Measurements from ENCODE around the gene BTAF1.

BTAF1 gene

DNA sequence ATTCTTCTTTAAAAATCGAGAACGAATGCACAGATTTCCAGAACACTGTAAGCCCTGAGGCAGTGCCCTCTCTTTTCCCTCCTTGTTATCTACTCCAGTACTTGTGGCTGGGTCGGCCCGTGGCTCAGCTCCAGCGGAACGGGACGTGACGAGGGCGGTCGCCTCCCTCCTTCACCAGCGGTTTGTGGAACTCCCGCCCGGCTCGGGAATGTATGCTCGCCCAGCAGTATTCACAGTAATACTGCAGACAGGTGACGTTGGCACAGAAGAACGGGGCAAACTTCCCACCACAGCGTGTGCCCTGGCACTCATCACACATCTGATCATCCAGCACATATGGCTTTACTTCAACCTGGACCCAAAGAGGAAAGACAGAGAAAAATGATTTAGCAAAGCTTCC, 128.5 kb downstream of the BTAF1 start:
- DNase-seq (ENCODE audit: low read depth in 3 of 3), result no peak

DNA sequence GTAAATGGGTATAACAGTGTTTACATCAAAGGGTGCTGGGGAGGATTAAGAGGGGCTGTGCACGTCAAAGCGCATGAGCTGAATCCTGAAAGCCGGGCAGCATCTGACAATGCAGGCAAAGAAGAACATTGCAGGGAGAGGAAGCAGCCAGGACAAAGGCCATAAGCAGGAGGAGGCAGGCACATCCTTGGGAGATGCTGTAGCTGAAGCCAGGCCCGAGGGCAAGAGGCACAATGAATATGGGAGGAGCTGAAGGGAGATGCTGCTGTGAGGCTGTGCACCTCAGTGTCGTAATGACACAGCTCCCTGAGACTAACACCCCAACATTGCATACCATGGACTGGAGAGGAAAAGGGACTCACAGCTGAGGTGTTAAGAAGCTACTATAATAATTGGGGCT, 129.2 kb downstream of the BTAF1 start:
- DNase-seq (ENCODE audit: low read depth in 3 of 3), result no peak

DNA sequence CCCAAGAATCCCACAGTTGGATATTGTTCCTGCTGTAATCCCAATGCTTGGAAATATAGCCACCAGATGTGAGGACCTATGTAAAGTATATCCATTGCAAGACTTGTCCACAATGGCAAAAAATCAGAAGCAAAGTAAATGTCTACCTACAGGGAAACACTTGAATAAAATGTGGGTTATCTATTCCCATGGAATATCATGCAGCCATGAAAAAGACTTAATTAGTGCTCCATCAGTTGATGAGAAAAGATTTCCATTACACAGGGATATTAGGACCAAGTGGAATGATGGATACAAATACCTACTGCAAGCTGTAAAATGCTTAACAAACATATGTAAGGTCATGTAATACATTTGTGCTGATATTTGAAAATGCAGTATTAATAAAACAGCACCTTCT, 131.2 kb downstream of the BTAF1 start:
- DNase-seq (ENCODE audit: low read depth in 3 of 3), result no peak

DNA sequence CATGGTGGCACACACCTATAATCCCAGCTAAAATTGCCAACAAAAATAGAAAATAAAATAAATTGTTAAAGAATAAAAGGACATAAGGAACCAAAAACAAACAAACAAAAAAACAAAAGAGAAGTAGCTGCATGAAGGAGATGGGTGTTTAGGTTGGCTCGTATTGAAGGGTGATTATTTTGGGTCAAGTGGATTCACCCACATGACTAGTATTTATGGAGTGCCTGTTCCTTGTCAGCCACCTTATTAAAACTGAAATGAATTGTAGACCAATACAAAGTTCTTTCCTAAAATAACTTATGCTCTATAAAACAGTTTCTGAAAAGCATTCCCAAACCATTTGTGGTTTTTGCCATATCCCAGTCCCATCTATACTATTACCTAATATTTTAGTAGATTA, 138.7 kb downstream of the BTAF1 start:
- DNase-seq (ENCODE audit: low read depth in 3 of 3), result no peak

DNA sequence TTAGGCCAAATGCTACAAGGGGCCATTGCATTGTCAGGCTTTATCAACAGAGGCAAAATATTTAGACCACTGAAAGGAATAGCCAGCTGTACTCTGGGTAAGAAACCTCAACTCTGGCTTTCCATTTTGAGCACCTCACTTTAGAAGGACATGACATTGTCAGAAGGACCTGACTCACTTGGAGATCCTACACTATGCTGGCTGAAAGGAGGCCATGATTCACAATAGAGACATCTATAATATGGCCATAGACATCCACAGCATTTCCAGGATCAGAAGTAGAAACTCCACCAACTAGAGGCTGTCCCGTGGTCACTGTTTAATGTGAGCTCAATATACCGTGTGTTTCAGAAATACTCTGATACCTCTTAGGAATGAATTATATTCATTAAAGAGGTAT, 140.9 kb downstream of the BTAF1 start:
- DNase-seq (ENCODE audit: low read depth in 3 of 3), result no peak

DNA sequence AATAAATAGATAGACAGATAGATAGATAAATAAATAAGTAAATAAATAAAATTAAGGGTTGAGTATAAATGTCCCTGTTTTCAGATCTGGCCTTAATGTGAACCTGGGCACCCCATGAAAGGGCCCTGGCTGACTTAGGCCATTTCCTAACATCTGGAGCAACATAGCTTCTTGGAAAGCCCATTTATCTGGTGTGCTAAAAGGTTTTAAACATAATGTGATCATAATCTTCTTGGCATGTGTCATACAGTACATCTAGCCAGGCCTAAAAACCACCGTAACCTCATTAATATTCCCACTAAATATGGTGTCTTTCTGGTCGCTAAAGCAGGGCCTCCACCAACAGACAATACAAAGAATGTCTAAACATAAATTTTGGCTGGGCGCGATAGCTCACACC, 142.8 kb downstream of the BTAF1 start:
- DNase-seq (ENCODE audit: low read depth in 3 of 3), result no peak

DNA sequence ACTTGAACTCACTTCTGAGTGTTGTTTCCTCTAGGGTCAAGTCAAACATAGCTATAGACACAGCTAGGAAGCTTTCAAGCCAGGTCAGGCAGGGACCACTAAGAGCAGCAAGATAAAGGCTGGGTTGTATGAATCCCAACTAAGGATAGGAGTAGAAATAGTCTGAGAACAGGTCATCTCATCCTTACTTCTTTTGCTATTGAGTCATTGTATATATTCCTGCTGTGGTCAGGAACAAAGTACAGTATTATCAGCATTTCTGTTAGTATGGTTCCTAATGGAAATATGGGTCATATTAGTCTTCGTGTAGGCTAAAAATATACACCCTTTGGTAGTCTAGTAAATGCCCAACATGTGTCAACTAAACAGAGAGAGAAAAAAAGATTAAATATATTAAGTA, 145.3 kb downstream of the BTAF1 start:
- no peak for DNase-seq (ENCODE audit: low read depth in 3 of 3)

DNA sequence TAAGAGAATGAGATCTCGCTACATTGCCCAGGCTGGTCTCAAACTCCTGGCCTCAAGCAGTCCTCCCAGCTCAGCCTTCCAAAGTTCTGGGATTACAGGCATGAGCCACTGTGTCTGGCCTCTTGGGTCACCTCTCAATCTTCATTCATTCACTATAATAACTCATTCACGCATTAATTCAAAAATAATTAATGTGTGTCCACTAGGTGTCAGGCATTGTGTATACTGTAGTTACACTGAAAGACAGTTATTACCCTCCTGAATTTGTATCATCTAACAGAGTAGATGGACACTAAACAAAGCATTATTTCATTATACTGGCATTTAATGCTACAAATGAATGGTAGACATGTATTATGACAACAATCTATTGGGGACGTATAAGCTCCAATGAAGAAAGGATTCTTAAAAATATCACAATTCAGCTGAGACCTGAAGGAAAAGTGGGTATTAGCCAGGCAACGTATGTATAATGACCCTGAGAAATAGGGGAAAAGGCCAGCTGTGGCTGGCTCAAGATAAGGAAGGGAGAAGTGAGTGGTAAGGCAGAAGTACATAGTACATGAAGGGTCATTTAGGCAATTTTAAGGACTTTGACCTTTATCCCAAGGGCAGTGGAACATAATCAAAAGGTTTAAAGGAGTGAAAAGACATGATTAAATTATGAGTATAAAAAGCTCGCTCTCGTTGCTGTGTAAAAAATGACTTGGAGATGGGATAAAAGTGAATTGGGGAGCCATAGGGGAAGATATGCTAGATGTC, 150.7 kb downstream of the BTAF1 start:
- DNase-seq (ENCODE audit: low read depth in 3 of 3), result no peak

DNA sequence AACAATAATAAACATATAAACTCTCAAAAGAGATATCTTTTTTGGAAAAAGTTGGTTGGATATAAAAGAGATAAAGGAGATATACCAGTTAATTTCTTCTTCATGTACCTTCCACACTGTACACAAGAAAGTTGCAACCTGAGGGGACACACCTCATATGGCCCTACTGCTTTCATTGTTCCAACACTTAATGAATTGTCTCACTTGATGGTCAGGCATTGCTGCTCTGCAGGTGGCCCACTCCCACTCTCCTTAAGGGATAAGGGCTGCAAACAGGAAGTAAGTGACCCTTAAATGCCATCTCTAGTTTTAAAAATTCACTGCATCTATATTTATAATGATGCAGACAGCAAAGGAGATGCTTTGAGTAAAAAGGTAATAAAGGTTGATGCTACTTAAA, 152.3 kb downstream of the BTAF1 start:
- DNase-seq (ENCODE audit: low read depth in 3 of 3), result no peak

DNA sequence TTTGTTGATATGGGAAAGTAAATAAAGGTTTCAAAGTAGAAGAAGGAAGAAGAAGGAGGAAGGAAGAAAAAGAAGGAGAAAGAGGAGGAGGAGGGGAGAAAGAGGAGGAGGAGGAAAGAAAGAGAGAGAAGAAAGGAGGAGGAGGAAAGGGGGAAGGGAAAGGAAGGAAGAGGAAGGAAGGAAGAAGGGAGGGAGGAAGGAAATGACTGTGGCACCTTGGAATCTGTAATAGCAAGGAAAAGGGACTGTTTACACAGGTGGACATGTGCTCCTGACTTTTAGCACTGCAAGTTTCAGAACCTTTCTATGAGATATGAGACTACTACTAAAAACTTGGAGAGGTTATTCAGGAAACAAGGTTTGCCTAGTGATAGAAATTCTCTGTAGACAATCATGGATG, 153.2 kb downstream of the BTAF1 start:
- no peak for DNase-seq (ENCODE audit: low read depth in 3 of 3)

DNA sequence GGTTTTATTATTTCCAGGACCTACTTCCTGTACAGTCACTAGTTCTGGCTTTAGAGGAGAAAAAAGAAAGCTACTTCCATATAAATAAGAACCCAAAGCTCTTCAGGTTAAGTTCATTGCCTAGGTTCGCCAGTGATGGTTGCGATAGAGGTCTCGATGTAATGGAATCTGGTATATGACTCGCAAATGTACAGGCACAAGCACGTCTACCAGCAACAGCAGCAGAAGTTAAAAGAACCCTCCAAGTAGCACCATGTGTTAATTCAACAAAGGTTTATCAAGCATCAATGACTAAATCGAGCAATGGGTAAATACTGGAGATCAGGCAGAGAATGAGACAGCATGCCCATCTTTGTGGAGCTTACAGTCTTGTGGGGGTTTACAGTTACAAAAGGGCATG, 155.4 kb downstream of the BTAF1 start:
- DNase-seq (ENCODE audit: low read depth in 3 of 3), result no peak
